Dendritic cell treated with granulocyte-macrophage colony-stimulating factor and Interleukin-4, amounts not matched to agents 40 ng/mL and 50 ng/mL, for 4 days (primary cell): ENCODE measurements around the gene DGKI.
"Not testable (repeated sequence)": the region's sequence is repeated elsewhere in the genome, so short reads cannot be mapped to it uniquely, and the experiment has no call there.

Experiments
- H3K27ac Mint-ChIP-seq: one replicate; pipeline ENCODE4 v1.8.0; 2022; ENCODE audit warnings: mild to moderate bottlenecking, mixed read lengths
- H3K27me3 Mint-ChIP-seq: one replicate; pipeline ENCODE4 v1.8.0; 2022; ENCODE audit warnings: mild to moderate bottlenecking, mixed read lengths
- H3K36me3 Mint-ChIP-seq: one replicate; pipeline ENCODE4 v1.8.0; 2022; ENCODE audit warnings: low read depth, mixed read lengths
- H3K4me1 Mint-ChIP-seq: one replicate; pipeline ENCODE4 v1.8.0; 2022; ENCODE audit warnings: low read depth, mixed read lengths
- H3K4me3 Mint-ChIP-seq: one replicate; pipeline ENCODE4 v1.8.0; 2022; ENCODE audit warnings: mild to moderate bottlenecking, moderate library complexity, mixed read lengths
- H3K9me3 Mint-ChIP-seq: one replicate; pipeline ENCODE4 v1.8.0; 2022; ENCODE audit warnings: mixed read lengths
- intact Hi-C: fragments of 100-400 bp; cut with micrococcal nuclease; formaldehyde crosslinking; loops from one replicate; pipeline ENCODE4 v1.15.0; 2022

Gene DGKI

DNA sequence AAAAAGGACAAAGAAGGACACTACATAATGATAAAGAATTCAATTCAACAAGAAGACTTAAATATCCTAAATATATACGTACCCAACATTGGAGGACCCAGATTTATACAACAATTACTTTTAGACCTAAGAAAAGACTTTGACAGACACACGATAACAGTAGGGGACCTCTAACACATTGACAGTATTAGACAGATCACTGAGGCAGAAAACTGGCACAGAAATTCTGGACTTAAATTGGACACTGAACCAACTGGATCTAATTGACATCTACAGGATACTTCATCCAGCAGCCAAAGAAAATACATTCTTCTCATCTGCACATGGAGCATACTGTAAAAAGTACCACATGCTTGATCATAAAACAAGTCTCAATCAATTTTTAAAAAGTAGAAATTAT lies 103.8 kb downstream of the DGKI start:
- no peaks in the 10 kb centered on the region for H3K4me1 Mint-ChIP-seq
- no peaks in the 10 kb centered on the region for H3K9me3 Mint-ChIP-seq
- no peaks in the 10 kb centered on the region for H3K27me3 Mint-ChIP-seq
- intact Hi-C loops, result no loop called here
- H3K27ac Mint-ChIP-seq, result no peak overlapping the region
- no peaks in the 10 kb centered on the region for H3K36me3 Mint-ChIP-seq
- no peak overlapping the region for H3K4me3 Mint-ChIP-seq

DNA sequence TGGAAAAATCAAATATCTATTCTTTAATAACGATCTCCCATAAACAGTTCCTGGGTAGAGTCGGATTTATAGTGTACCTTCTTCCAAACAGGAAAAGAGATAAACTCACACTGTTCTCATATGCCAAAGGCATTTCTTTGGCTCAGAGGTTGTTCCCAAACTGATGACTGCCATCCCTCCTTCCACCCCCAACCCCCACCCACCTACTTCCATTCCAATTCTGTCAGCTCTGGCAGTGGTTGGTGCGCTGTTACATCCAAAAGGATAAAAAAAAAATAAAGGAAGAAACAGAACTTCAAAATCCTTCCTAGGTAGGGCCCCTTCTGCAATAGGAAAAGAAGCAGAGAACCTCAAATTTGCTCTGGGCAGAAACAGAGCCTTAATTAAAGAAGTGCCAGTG lies 104.7 kb downstream of the DGKI start:
- Mint-ChIP-seq H3K9me3 (no peaks in the 10 kb centered on the region), H3K4me1 (no peaks in the 10 kb centered on the region), H3K4me3 (no peak overlapping the region), H3K27ac (no peak overlapping the region), H3K27me3 (no peaks in the 10 kb centered on the region), H3K36me3 (no peaks in the 10 kb centered on the region)
- intact Hi-C loops, result no loop called here

DNA sequence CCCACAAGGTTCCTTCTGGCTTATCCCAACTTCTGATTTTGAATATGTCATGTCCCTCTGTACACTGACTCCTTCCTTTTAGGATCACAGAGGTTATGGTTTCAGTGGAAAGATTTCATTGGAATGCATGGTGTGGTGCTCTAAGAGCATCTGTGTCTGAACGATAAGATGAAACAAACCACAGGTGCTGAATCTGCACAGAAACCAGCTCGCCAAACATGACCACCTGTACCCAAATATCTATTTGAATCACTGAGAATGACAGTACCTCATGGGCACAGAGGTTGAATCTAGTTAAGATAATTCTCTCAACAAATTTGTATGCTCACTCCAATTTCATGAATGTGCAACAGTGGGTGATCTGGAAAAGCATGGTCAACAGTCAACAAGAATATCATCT lies 105.3 kb downstream of the DGKI start:
- Mint-ChIP-seq H3K9me3 (no peaks in the 10 kb centered on the region), H3K4me1 (no peaks in the 10 kb centered on the region), H3K4me3 (no peak overlapping the region), H3K36me3 (no peaks in the 10 kb centered on the region), H3K27me3 (no peaks in the 10 kb centered on the region), H3K27ac (no peak overlapping the region)
- intact Hi-C loops, result no loop called here

DNA sequence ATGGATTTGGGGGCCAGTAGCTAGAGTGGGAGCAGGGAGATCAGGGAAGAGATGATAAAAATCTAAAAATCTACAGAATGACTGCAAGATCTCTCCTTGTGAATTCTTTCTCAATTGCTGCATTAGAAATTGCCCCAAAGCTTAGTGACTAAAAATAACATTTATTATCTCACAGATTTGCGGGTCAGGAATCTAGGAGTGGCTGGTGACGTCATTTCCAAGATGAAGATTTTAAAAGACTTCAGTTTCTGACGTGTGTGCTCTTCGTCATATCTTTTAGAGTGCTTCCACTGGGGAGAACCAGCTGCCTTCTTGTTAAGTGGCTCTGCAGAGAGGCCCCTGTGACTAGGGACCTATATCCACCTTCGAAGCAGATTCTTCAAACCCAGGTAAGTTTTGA lies 112.6 kb downstream of the DGKI start:
- intact Hi-C loops, result no loop called here
- Mint-ChIP-seq H3K27ac (no peak overlapping the region), H3K4me1 (no peaks in the 10 kb centered on the region), H3K4me3 (no peak overlapping the region), H3K27me3 (no peaks in the 10 kb centered on the region), H3K9me3 (no peaks in the 10 kb centered on the region), H3K36me3 (no peaks in the 10 kb centered on the region)

DNA sequence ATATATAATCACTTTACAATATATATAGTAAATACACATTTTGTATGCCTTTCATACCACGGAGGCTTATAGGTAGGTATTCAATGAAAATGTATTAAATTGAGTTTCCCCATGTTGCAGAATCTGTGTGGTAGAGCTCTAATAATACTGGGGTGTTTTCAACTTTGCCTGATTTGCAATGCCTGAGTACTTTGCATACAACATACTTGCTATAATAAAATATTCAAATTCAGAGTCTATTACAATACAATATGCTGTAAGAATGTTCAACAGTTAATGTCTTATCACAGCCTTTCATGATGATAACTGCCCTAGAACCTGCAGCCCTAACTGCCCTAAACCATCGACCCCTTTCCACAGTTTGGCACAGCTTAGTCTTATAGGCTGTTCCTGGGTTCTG lies 114.6 kb downstream of the DGKI start:
- H3K27ac Mint-ChIP-seq, result no peak overlapping the region

DNA sequence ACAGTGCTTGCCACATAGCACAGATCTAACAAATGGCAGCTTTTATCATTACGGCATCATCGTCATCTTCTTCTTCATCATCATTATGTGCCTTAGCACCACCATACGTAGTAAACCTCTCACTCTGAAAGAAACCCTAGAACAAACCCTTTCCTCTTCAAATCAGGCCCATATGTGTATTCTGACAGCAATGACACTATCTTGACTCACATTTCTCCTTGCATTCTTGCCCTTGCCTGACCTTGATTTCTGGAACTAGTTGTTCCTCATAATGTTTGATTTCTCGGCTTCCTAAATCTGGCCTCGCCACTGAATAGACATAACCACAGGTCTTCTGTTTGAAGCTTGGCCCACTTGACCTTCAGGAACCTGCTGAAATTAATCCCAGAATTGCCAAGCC lies 115.3 kb downstream of the DGKI start:
- Mint-ChIP-seq H3K27me3 (no peaks in the 10 kb centered on the region), H3K9me3 (no peaks in the 10 kb centered on the region), H3K27ac (no peak overlapping the region), H3K4me3 (no peak overlapping the region), H3K4me1 (no peaks in the 10 kb centered on the region), H3K36me3 (no peaks in the 10 kb centered on the region)
- intact Hi-C loops, result no loop called here

More for the DNA sequence above, 114.6 kb downstream of the DGKI start:
- Mint-ChIP-seq H3K4me1 (no peaks in the 10 kb centered on the region), H3K36me3 (no peaks in the 10 kb centered on the region), H3K27me3 (no peaks in the 10 kb centered on the region), H3K9me3 (no peaks in the 10 kb centered on the region), H3K4me3 (no peak overlapping the region)
- intact Hi-C loops, result no loop called here

DNA sequence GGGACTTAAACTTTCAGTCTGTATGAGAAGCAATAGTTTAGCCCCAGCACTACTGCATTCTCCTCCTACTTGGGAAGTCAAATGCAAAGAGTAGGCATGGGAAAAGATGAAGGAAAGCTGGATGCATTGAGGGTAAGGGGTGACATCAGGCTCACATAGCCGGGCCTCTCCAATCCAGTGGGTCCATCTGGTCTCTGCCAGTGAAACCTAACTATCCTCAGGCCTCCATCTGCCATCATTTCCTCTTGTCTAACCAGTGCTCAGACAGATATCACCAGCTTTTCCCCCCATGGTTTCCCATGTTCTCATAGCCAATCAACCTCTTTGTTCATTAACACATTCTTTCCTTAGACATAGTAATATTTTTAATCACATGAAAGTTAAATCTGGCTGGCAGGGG lies 118.3 kb downstream of the DGKI start:
- intact Hi-C loops, result no loop called here
- Mint-ChIP-seq H3K4me3 (no peak overlapping the region), H3K4me1 (no peaks in the 10 kb centered on the region), H3K9me3 (no peaks in the 10 kb centered on the region), H3K27ac (no peak overlapping the region), H3K27me3 (peaks cover 3% of the 10 kb centered on the region), H3K36me3 (no peaks in the 10 kb centered on the region)

DNA sequence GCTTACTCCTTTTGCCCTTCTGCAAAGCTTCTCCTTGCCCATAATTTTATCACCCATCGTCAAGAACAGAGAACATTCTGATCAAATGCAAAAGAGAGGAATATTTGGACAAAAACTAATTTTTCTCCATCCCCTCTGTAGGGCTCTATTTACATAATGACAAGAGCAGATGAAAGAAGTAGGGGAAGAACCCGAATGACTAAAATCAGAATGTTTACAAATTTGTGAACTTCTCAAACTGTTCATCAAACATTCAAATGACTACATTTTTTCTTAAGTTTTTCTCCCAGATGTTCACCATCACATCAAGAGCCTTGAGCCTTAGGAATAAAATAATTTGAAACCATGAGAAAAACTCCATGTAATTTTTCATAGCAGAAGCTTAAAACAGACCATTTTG lies 119.4 kb downstream of the DGKI start:
- no peak overlapping the region for H3K4me3 Mint-ChIP-seq

DNA sequence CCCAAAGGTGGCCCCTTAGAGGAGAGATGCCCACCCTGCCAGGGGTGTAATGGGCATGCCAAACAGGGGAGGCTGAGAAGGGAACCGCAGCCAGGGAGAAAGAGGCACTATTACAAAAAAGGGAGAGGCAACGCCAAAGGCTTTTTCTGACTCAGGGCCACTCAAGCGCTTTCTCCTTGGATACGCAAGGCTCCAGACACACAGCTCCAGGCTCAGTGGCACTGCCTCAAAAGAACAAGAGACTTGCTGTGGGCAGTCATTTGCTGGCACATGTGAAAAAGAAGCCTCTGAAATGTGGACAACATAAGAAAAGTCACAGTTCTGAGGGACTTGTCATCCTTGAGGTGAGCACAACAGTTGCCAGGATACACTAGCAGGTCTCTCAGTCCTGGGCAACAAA lies 128.4 kb downstream of the DGKI start:
- Mint-ChIP-seq H3K36me3 (no peaks in the 10 kb centered on the region), H3K27me3 (no peaks in the 10 kb centered on the region), H3K27ac (no peak overlapping the region), H3K9me3 (no peaks in the 10 kb centered on the region), H3K4me1 (peaks cover 11% of the 10 kb centered on the region), H3K4me3 (no peak overlapping the region)
- intact Hi-C loops, result no loop called here

More for the DNA sequence above, 119.4 kb downstream of the DGKI start:
- no peaks in the 10 kb centered on the region for H3K4me1 Mint-ChIP-seq
- intact Hi-C loops, result no loop called here
- H3K36me3 Mint-ChIP-seq, result no peaks in the 10 kb centered on the region
- H3K27ac Mint-ChIP-seq, result no peak overlapping the region
- peaks cover 3% of the 10 kb centered on the region for H3K27me3 Mint-ChIP-seq
- H3K9me3 Mint-ChIP-seq, result no peaks in the 10 kb centered on the region

DNA sequence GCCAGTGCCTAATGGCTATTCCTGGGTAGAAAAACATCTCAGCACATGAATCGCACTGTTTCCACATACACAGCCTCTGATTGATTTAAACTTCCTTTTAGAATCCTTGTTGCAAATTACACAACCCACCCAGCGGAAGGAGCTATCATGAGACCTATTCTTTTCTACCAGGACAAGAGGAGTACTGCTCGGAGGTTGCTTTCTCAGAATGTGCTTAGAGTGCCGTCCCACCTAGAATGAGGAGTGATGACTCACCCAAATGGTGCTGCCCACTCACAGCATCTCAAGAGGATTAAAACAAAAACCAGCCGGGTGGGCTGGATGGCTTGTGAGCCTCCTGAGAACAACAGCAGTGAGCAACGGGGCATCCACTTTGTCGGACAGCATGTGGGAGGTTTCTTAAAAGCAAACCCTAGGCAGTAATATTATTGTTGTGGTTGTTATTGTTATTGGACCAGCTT lies 128.9 kb downstream of the DGKI start:
- no peaks in the 10 kb centered on the region for H3K9me3 Mint-ChIP-seq
- H3K4me1 Mint-ChIP-seq, result peaks cover 11% of the 10 kb centered on the region
- H3K27ac Mint-ChIP-seq, result no peak overlapping the region
- intact Hi-C loops, result no loop called here
- no peaks in the 10 kb centered on the region for H3K36me3 Mint-ChIP-seq
- no peak overlapping the region for H3K4me3 Mint-ChIP-seq
- H3K27me3 Mint-ChIP-seq, result no peaks in the 10 kb centered on the region

DNA sequence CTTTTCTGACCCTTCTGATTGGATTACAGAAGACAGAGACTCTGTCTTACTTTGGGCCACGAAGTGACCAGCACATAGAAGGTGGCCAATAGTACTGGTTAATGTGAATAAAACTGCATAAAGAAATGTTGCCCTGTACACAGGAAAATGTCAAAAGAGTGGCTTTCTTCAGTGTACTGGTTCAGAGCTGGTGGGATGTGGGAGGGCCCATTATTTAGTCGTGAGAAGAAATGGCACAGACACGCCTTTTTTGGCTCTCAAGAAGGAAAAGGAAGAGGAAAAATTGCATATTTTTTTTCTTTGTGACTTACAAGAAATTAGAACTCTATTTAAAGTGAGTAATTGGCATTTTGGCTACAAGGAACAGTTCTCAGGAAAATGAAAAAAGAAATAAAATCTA lies 129.7 kb downstream of the DGKI start:
- intact Hi-C loops, result no loop called here
- Mint-ChIP-seq H3K4me3 (no peak overlapping the region), H3K36me3 (no peaks in the 10 kb centered on the region), H3K27me3 (no peaks in the 10 kb centered on the region), H3K9me3 (no peaks in the 10 kb centered on the region), H3K4me1 (peaks cover 11% of the 10 kb centered on the region), H3K27ac (no peak overlapping the region)

DNA sequence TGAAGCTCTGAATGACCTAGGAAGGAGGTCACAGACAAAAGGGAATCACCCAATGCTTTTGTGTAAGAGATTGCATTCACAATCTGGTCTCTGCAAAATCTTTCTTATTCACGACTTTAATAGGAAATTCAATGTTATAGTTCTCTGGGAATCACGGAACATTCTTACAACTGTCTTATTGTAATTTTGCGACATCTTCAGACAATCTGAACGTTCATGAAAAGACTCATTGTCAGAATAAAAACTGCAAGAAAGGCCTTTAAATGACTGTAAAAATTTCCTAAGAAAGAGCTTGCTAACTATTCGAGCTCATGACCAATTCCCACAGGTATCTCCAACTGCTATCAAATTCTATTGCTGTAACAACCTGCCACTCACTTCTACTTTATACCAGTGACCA lies 130.7 kb downstream of the DGKI start:
- intact Hi-C loops, result no loop called here
- H3K4me1 Mint-ChIP-seq, result peaks cover 11% of the 10 kb centered on the region
- H3K36me3 Mint-ChIP-seq, result no peaks in the 10 kb centered on the region
- no peak overlapping the region for H3K27ac Mint-ChIP-seq
- no peaks in the 10 kb centered on the region for H3K9me3 Mint-ChIP-seq
- no peak overlapping the region for H3K4me3 Mint-ChIP-seq
- H3K27me3 Mint-ChIP-seq, result no peaks in the 10 kb centered on the region

DNA sequence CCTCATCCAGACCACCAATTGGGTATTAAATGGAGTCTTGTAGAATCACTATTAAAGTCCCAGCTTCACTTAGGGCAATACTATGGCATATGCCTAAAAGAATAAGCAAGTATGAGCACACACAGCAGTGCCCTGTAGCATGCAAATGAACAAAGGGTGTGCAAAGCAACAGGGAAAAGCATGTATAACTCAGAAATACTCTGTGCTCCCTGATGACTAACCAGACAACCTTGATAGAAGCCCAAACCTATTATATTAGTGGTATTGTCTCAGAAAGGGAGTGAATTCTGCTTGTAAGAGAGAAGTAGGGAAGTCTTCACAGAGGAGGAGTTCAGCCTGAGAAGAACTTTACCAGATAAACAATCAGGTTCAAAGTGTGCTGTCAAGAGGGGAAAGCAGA lies 131.2 kb downstream of the DGKI start:
- Mint-ChIP-seq H3K4me1 (peaks cover 11% of the 10 kb centered on the region), H3K9me3 (no peaks in the 10 kb centered on the region), H3K36me3 (no peaks in the 10 kb centered on the region), H3K27me3 (no peaks in the 10 kb centered on the region), H3K27ac (no peak overlapping the region), H3K4me3 (no peak overlapping the region)
- intact Hi-C loops, result no loop called here

DNA sequence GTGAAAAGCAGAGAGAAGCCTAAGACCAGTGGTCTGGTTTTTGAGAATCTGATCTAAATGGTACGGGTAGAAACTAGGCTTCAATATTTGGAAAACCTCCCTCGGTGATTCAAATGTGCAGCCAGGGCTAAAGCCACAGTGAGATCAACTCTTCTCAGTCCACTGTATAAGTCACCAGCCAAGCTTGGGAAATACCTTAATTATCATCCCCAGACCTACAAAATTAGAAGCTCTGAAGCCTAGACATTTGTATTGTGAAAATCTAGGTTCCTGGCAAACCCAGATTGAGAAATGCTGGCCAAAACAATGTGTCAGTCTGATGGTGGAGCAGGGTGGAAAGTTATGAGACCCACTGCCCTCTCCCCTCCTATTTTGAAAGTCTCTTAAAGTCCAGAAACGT lies 131.7 kb downstream of the DGKI start:
- Mint-ChIP-seq H3K27ac (no peak overlapping the region), H3K4me1 (peaks cover 11% of the 10 kb centered on the region), H3K9me3 (no peaks in the 10 kb centered on the region), H3K36me3 (no peaks in the 10 kb centered on the region), H3K27me3 (no peaks in the 10 kb centered on the region), H3K4me3 (no peak overlapping the region)
- intact Hi-C loops, result no loop called here

DNA sequence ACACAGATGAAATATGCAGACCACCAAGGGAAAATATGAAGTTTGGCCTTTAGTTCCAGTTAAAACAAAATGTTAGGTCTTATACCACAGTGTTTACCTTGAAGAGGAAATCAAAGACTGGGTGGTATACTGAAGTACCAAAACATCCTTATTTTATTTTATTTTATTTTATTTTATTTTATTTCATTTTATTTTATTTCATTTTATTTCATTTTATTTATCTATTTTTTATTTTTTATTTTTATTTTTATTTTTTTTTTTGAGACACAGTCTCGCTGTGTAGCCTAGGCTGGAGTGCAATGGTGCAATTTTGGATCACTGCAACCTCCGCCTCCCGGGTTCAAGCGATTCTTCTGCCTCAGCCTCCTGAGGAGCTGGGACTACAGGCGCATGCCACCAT lies 140.4 kb downstream of the DGKI start:
- H3K9me3 Mint-ChIP-seq, result peaks cover 33% of the 10 kb centered on the region
- intact Hi-C loops, H3K4me1 Mint-ChIP-seq, H3K36me3 Mint-ChIP-seq, H3K27me3 Mint-ChIP-seq, H3K4me3 Mint-ChIP-seq, H3K27ac Mint-ChIP-seq: not testable (repeated sequence)

DNA sequence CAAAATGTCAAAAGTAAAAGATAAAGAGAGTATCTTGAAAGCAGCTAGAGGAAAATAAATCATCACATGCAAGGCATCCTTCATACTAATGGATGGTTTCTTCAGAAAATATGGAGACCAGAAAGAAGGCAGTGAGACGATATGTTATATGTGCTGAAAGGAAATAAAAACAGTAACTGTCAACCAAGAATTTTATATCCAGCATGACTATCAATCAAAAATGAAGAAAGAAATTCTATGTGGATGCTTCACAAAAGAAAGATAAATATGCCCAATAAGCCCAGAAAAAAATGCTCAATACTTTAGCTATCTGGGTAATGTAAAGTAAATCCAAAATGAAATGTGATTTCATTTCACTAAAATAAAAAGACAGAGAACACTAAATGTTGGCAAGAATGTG lies 142.1 kb downstream of the DGKI start:
- Mint-ChIP-seq H3K27me3 (no peaks in the 10 kb centered on the region), H3K9me3 (peaks cover 33% of the 10 kb centered on the region), H3K4me1 (no peaks in the 10 kb centered on the region), H3K27ac (no peak overlapping the region), H3K36me3 (no peaks in the 10 kb centered on the region), H3K4me3 (no peak overlapping the region)
- intact Hi-C loops, result no loop called here
